OCI-LY1 (cell line): ENCODE data around the gene RAPGEF2.
"Not testable (repeated sequence)": the region's sequence is repeated elsewhere in the genome, so short reads cannot be mapped to it uniquely, and the experiment has no call there.

ENCODE experiments used
- H2AFZ ChIP-seq: fragments of 200-600 bp; sonication (generic), shearing (Covaris generic); 2 replicates; pipeline ENCODE4 v1.6.0; 2014; ENCODE audit warnings: antibody characterized with exemption, mild to moderate bottlenecking, low read length
- H3F3A ChIP-seq: fragments of 200-600 bp; sonication (generic), shearing (Covaris generic); 2 replicates; pipeline ENCODE4 v1.6.0; 2014; ENCODE audit warnings: mild to moderate bottlenecking, antibody characterized with exemption, low read length, moderate library complexity; ENCODE audit not compliant: insufficient read depth
- H3K27ac ChIP-seq: fragments of 200-600 bp; sonication (generic); 2 replicates; pipeline ENCODE4 v1.5.1; 2014; ENCODE audit warnings: low read length, mixed run types, mild to moderate bottlenecking, low read depth; ENCODE audit not compliant: poor library complexity, severe bottlenecking
- H3K27me3 ChIP-seq: fragments of 200-600 bp; sonication (generic); 2 replicates; pipeline ENCODE4 v1.6.0; 2014; ENCODE audit warnings: antibody characterized with exemption, mild to moderate bottlenecking, low read length, moderate library complexity; ENCODE audit not compliant: insufficient read depth
- H3K36me3 ChIP-seq: fragments of 200-600 bp; sonication (generic); 2 replicates; pipeline ENCODE4 v1.6.1; 2014; ENCODE audit warnings: mild to moderate bottlenecking, antibody characterized with exemption, low read length, moderate library complexity, mixed read lengths; ENCODE audit not compliant: insufficient read depth
- H3K4me1 ChIP-seq: fragments of 200-600 bp; sonication (generic); 2 replicates; pipeline ENCODE4 v1.5.1; 2014; ENCODE audit warnings: mild to moderate bottlenecking, low read length, moderate library complexity; ENCODE audit not compliant: insufficient read depth, severe bottlenecking
- H3K4me2 ChIP-seq: fragments of 200-600 bp; sonication (generic), shearing (Covaris generic); 2 replicates; pipeline ENCODE4 v1.6.1; 2014; ENCODE audit warnings: low read length
- H3K4me3 ChIP-seq: fragments of 200-600 bp; sonication (generic); 2 replicates; pipeline ENCODE4 v1.5.1; 2014; ENCODE audit warnings: low read length, low read depth, mild to moderate bottlenecking, mixed read lengths; ENCODE audit not compliant: poor library complexity, severe bottlenecking
- H3K79me2 ChIP-seq: fragments of 200-600 bp; shearing (Covaris generic); 2 replicates; pipeline ENCODE4 v1.6.1; 2016; ENCODE audit warnings: mixed run types, low read length, mixed read lengths; ENCODE audit not compliant: insufficient read depth
- H3K9ac ChIP-seq: fragments of 200-600 bp; sonication (generic), shearing (Covaris generic); 2 replicates; pipeline ENCODE4 v1.6.1; 2014; ENCODE audit warnings: mild to moderate bottlenecking, low read length, mixed read lengths
- H3K9me2 ChIP-seq: fragments of 200-600 bp; sonication (generic), shearing (Covaris generic); 2 replicates; pipeline ENCODE4 v1.6.1; 2014; ENCODE audit warnings: low read depth, mild to moderate bottlenecking, low read length, mixed read lengths
- H3K9me3 ChIP-seq: fragments of 200-600 bp; shearing (Covaris generic); 2 replicates; pipeline ENCODE4 v1.6.1; 2014; ENCODE audit warnings: low read length, mixed read lengths
- H4K20me1 ChIP-seq: fragments of 200-600 bp; sonication (generic), shearing (Covaris generic); 2 replicates; pipeline ENCODE4 v1.6.0; 2016; ENCODE audit warnings: mild to moderate bottlenecking, low read length; ENCODE audit not compliant: insufficient read depth
- EZH2 ChIP-seq: fragments of 200-600 bp; sonication (generic), shearing (Covaris generic); IDR thresholded peaks from 2 replicates; pipeline ENCODE4 v1.8.0; 2017; ENCODE audit warnings: borderline replicate concordance, mixed run types, mild to moderate bottlenecking, antibody characterized with exemption, low read length, moderate library complexity, mixed read lengths
- TF ChIP-seq, protein P1 (sequence below): fragments of 200-600 bp; sonication (generic), shearing (Covaris generic); IDR thresholded peaks from 2 replicates; pipeline ENCODE4 v1.5.1; 2017; ENCODE audit warnings: mild to moderate bottlenecking, antibody characterized with exemption, low read length, moderate library complexity, mixed read lengths

The RAPGEF2 gene

GRCh38 chr4:159177265-159178150, 74.6 kb downstream of the RAPGEF2 start:
- Histone ChIP-seq H3F3A (no peaks in the 10 kb centered on the region), H4K20me1 (no peaks in the 10 kb centered on the region)

GRCh38 chr4:159178151-159178546, 75.3 kb downstream of the RAPGEF2 start:
- TF ChIP-seq EZH2, result no peak
- TF ChIP-seq, protein P1, sequence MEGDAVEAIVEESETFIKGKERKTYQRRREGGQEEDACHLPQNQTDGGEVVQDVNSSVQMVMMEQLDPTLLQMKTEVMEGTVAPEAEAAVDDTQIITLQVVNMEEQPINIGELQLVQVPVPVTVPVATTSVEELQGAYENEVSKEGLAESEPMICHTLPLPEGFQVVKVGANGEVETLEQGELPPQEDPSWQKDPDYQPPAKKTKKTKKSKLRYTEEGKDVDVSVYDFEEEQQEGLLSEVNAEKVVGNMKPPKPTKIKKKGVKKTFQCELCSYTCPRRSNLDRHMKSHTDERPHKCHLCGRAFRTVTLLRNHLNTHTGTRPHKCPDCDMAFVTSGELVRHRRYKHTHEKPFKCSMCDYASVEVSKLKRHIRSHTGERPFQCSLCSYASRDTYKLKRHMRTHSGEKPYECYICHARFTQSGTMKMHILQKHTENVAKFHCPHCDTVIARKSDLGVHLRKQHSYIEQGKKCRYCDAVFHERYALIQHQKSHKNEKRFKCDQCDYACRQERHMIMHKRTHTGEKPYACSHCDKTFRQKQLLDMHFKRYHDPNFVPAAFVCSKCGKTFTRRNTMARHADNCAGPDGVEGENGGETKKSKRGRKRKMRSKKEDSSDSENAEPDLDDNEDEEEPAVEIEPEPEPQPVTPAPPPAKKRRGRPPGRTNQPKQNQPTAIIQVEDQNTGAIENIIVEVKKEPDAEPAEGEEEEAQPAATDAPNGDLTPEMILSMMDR, result no peak
- no peaks in the 10 kb centered on the region for H3K36me3 ChIP-seq
- H3K79me2 ChIP-seq, result no peaks in the 10 kb centered on the region
- H3K9ac ChIP-seq, result no peak overlapping the region
- no peak overlapping the region for H3K4me3 ChIP-seq
- H2AFZ ChIP-seq, result no peak overlapping the region
- H3K9me3 ChIP-seq, result no peaks in the 10 kb centered on the region
- no peaks in the 10 kb centered on the region for H3K4me1 ChIP-seq
- H3K27ac ChIP-seq, result no peak overlapping the region
- H3F3A ChIP-seq, result no peaks in the 10 kb centered on the region
- no peaks in the 10 kb centered on the region for H4K20me1 ChIP-seq
- no peaks in the 10 kb centered on the region for H3K27me3 ChIP-seq
- H3K4me2 ChIP-seq, result no peak overlapping the region
- H3K9me2 ChIP-seq, result no peaks in the 10 kb centered on the region

More at GRCh38 chr4:159177265-159178150, 74.6 kb downstream of the RAPGEF2 start:
- no peaks in the 10 kb centered on the region for H3K27me3 ChIP-seq
- H3K4me1 ChIP-seq, result no peaks in the 10 kb centered on the region
- H3K4me3 ChIP-seq, result no peak overlapping the region
- H2AFZ ChIP-seq, result no peak overlapping the region
- no peaks in the 10 kb centered on the region for H3K9me2 ChIP-seq
- H3K36me3 ChIP-seq, result no peaks in the 10 kb centered on the region
- H3K9ac ChIP-seq, result no peak overlapping the region
- H3K79me2 ChIP-seq, result no peaks in the 10 kb centered on the region
- no peak overlapping the region for H3K27ac ChIP-seq
- no peak overlapping the region for H3K4me2 ChIP-seq
- H3K9me3 ChIP-seq, result no peaks in the 10 kb centered on the region
- TF ChIP-seq, protein P1, result no peak
- TF ChIP-seq EZH2, result no peak

DNA sequence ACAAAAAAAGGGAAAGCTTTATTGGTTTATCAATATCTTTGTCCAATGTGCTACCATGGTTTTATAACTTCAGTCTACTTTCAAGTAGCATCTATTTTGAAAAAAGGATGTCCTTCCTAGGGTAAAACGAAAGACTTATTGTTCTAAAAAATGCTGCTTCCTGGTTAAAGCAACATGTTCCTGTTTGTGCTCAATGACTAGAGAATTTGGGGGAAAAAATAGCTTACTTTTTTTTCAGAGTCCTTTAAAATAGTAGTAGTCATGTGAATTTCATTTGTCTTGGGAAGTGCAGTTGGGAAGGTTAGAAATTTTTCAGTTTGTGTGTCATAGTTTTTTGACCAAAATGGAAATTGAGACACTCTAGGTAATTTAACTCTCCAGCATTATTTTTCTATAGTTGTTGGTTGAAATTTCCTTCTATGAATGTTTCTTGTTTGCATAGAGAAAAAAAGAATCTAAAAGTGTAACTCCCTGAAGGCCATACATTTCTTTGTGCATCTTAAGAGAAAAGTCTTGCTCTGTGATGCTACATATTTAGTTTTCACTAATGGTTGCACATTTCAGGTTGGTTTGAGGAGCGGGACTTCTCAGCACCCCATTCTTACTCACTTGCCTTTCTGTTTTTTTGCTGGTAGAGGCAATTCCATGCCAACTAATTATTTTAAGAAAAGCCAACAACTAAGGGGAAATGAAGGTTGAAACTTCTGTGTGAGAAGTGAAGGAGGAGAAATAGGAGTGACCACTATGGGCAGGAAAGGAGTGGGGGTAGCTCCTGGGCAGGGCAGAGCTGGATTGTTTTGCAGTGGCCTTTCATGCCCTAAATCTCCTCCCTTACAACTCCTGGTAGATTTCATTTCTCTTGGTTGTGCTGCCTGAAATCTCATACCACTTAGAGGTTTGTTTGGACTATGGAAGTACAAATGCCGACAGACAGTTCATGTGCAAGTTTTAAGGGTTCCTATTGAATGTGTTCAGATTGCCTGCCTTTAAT, 76.4 kb downstream of the RAPGEF2 start:
- H3K9ac ChIP-seq, result no peak overlapping the region
- no peaks in the 10 kb centered on the region for H3K27me3 ChIP-seq
- H2AFZ ChIP-seq, result no peak overlapping the region
- no peak overlapping the region for H3K4me2 ChIP-seq
- no peak overlapping the region for H3K4me3 ChIP-seq
- no peaks in the 10 kb centered on the region for H3F3A ChIP-seq
- H3K9me2 ChIP-seq, result no peaks in the 10 kb centered on the region
- no peaks in the 10 kb centered on the region for H3K9me3 ChIP-seq
- H3K79me2 ChIP-seq, result no peaks in the 10 kb centered on the region
- no peaks in the 10 kb centered on the region for H4K20me1 ChIP-seq
- H3K27ac ChIP-seq, result no peak overlapping the region
- TF ChIP-seq EZH2, result no peak
- TF ChIP-seq, protein P1, result no peak
- no peaks in the 10 kb centered on the region for H3K36me3 ChIP-seq
- no peaks in the 10 kb centered on the region for H3K4me1 ChIP-seq

DNA sequence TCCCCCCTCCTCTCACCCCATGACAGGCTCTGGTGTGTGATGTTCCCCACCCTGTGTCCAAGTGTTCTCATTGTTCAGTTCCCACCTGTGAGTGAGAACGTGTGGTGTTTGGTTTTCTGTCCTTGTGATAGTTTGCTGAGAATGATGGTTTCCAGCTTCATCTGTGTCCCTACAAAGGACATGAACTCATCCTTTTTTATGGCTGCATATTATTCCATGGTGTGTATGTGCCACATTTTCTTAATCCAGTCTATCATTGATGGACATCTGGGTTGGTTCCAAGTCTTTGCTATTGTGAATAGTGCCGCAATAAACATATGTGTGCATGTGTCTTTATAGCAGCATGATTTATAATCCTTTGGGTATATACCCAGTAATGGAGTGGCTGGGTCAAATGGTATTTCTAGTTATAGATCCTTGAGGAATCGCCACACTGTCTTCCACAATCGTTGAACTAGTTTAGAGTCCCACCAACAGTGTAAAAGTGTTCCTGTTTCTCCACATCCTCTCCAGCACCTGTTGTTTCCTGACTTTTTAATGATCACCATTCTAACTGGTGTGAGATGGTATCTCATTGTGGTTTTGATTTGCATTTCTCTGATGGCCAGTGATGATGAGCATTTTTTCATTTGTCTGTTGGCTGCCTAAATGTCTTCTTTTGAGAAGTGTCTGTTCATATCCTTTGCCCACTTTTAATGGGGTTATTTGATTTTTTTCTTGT, 81.2 kb downstream of the RAPGEF2 start:
- H2AFZ ChIP-seq, H3K27ac ChIP-seq, H3K36me3 ChIP-seq, H3K4me1 ChIP-seq, H3K27me3 ChIP-seq, H4K20me1 ChIP-seq, H3K79me2 ChIP-seq, H3F3A ChIP-seq, H3K9me2 ChIP-seq, H3K4me3 ChIP-seq, H3K9ac ChIP-seq, H3K4me2 ChIP-seq, H3K9me3 ChIP-seq: not testable (repeated sequence)
